ENCODE data around the gene WRNIP1.
A peak's percentile ranks its signal among the peaks of the same experiment; 100 is the strongest.

GRCh38 chr6:2749969-2750600 is 15.1 kb upstream of the WRNIP1 start:
- TF ChIP-seq ADNP (tag; IDR thresholded peaks at IDR 0.05) (no peak; the same call in 1 of the 2 replicates), CTCF (IDR thresholded peaks at IDR 0.05 in 2 of 3, conservative IDR thresholded peaks at IDR 0.05 in 1 of 3; ENCODE audit: insufficient read depth in 2 of 3, low read depth in 1 of 3, low read length in 3 of 3) (peak; percentile 79 to 93 (median 90)), RAD21 (CRISPR knock-in tag; conservative IDR thresholded peaks at IDR 0.05 in 1 of 2, IDR thresholded peaks at IDR 0.05 in 1 of 2) (peak; percentile 50 to 72), RHOXF2B (CRISPR knock-in tag; conservative IDR thresholded peaks at IDR 0.05) (no peak), KAT7 (CRISPR knock-in tag; IDR thresholded peaks at IDR 0.05; ENCODE audit: borderline replicate concordance) (no peak), ATF1 (CRISPR knock-in tag; IDR thresholded peaks at IDR 0.05) (no peak), ATF1 (tag; IDR thresholded peaks at IDR 0.05) (no peak), HDAC3 (IDR thresholded peaks at IDR 0.05; ENCODE audit: borderline replicate concordance, partially characterized antibody) (no peak), YBX1 (IDR thresholded peaks at IDR 0.05) (no peak), TAF1 (IDR thresholded peaks at IDR 0.05; ENCODE audit: control insufficient read depth, extremely low read depth, insufficient read depth, low read length, severe bottlenecking) (no peak), MAZ (CRISPR knock-in tag; conservative IDR thresholded peaks at IDR 0.05 in 1 of 2, IDR thresholded peaks at IDR 0.05 in 1 of 2) (no peak), RCOR1 (IDR thresholded peaks at IDR 0.05; ENCODE audit: borderline replicate concordance in 1 of 2, low read depth in 2 of 2, low read length in 2 of 2) (0 out of 4 replicates have a peak, but pooled peaks of 1 of the 2 experiments have one; percentile 8), ZNF263 (CRISPR knock-in tag; IDR thresholded peaks at IDR 0.05; ENCODE audit: borderline replicate concordance) (no peak), RBBP5 (IDR thresholded peaks at IDR 0.05; ENCODE audit: borderline replicate concordance, insufficient read depth, low read length, poor library complexity, severe bottlenecking) (no peak)
